ENCODE results near the gene FRMD8.

- TF ChIP-seq EZH2 (IDR thresholded peaks at IDR 0.05) (no peak), POLR2AphosphoS5 (IDR thresholded peaks at IDR 0.05; ENCODE audit: borderline replicate concordance, low read depth, low read length) (no peak), FOXP2 (optimal IDR thresholded peaks at IDR 0.05; ENCODE audit: control extremely low read depth, extremely low read length, insufficient read depth) (no peak)
These were observed 2.3 kb downstream of the FRMD8 start for GRCh38 chr11:65388731-65389130.

Measured in SK-N-MC (cell line).